Liver (tissue), 9 donors: Measurements from ENCODE around the gene APBA2. TPM values are rescaled to one million over a fixed set of nuclear protein-coding genes. Genes with fewer than 3 reads are reported as not detected.

Experiments used
- DNase-seq: peaks from one replicate; pipeline ENCODE4 v3.0.0-alpha.2; 2017; ENCODE audit warnings: low spot score
- H3K27ac ChIP-seq, 2 donors: one replicate each; pipeline ENCODE4 v1.7.0; 2013; ENCODE audit warnings: inconsistent platforms in 2 of 2, low read length in 2 of 2, control low read depth in 1 of 2, low read depth in 1 of 2, mild to moderate bottlenecking in 1 of 2
- H3K27me3 ChIP-seq, 4 donors: one replicate each; pipeline versions ENCODE4 v1.6.1 to v1.7.0; 2013; ENCODE audit warnings: low read length in 3 of 4, inconsistent platforms in 1 of 4, mild to moderate bottlenecking in 1 of 4, moderate library complexity in 1 of 4; ENCODE audit not compliant: control insufficient read depth in 4 of 4, insufficient read depth in 4 of 4
- H3K36me3 ChIP-seq, 4 donors: one replicate each; pipeline versions ENCODE4 v1.6.1 to v1.7.0; 2013; ENCODE audit warnings: low read length in 3 of 4, mild to moderate bottlenecking in 3 of 4, low read depth in 1 of 4, moderate library complexity in 1 of 4; ENCODE audit not compliant: control insufficient read depth in 4 of 4, insufficient read depth in 3 of 4
- H3K4me1 ChIP-seq, 4 donors: one replicate each; pipeline versions ENCODE4 v1.6.1 to v1.7.0; 2013; ENCODE audit warnings: low read length in 3 of 4, mild to moderate bottlenecking in 3 of 4, moderate library complexity in 1 of 4; ENCODE audit not compliant: control insufficient read depth in 4 of 4, insufficient read depth in 4 of 4
- H3K4me3 ChIP-seq, 3 donors: one replicate each; pipeline versions ENCODE4 v1.6.1 to v1.7.0; 2013; ENCODE audit warnings: low read length in 3 of 3, control low read depth in 1 of 3, low read depth in 1 of 3, mild to moderate bottlenecking in 1 of 3
- H3K9ac ChIP-seq, 2 donors: one replicate each; pipeline ENCODE4 v1.7.0; 2013; ENCODE audit warnings: low read length in 2 of 2, mild to moderate bottlenecking in 2 of 2, moderate library complexity in 2 of 2, control low read depth in 1 of 2, low read depth in 1 of 2
- H3K9me3 ChIP-seq, 4 donors: one replicate each; pipeline versions ENCODE4 v1.6.1 to v1.7.0; 2013; ENCODE audit warnings: low read length in 3 of 4; ENCODE audit not compliant: control insufficient read depth in 4 of 4
- ATF3 ChIP-seq: IDR thresholded peaks from 2 replicates; pipeline ENCODE4 v1.6.1; 2016; ENCODE audit warnings: antibody characterized with exemption
- CTCF ChIP-seq: fragments of 150-350 bp; IDR thresholded peaks from 2 replicates; pipeline ENCODE4 v1.5.1; 2017; ENCODE audit warnings: improper control_type of control experiment, low read depth, low read length; ENCODE audit not compliant: missing input control
- EGR1 ChIP-seq, 2 donors: IDR thresholded peaks; 2 replicates each; pipeline ENCODE4 v1.6.1; 2016 to 2018; ENCODE audit warnings: antibody characterized with exemption in 2 of 2, low read depth in 2 of 2
- FOXA1 ChIP-seq: IDR thresholded peaks from 2 replicates; pipeline ENCODE4 v1.6.1; 2016; ENCODE audit warnings: antibody characterized with exemption
- GABPA ChIP-seq, 2 donors: IDR thresholded peaks in 1 of 2; conservative IDR thresholded peaks in 1 of 2; 2 replicates each; pipeline ENCODE4 v1.6.1; 2016; ENCODE audit warnings: antibody characterized with exemption in 2 of 2, mild to moderate bottlenecking in 1 of 2, moderate library complexity in 1 of 2
- HNF4A ChIP-seq, 2 donors: conservative IDR thresholded peaks; 2 replicates each; pipeline ENCODE4 v1.6.1; 2016; ENCODE audit warnings: antibody characterized with exemption in 2 of 2, mild to moderate bottlenecking in 2 of 2
- HNF4G ChIP-seq: IDR thresholded peaks from 2 replicates; pipeline ENCODE4 v1.6.1; 2016; ENCODE audit warnings: antibody characterized with exemption
- JUND ChIP-seq, 2 donors: IDR thresholded peaks; 2 replicates each; pipeline ENCODE4 v1.6.1; 2016; ENCODE audit warnings: antibody characterized with exemption in 2 of 2
- MAX ChIP-seq: IDR thresholded peaks from 2 replicates; pipeline ENCODE4 v1.6.1; 2016; ENCODE audit warnings: antibody characterized with exemption
- NR2F2 ChIP-seq: IDR thresholded peaks from 2 replicates; pipeline ENCODE4 v1.6.1; 2016; ENCODE audit warnings: antibody characterized with exemption
- RAD21 ChIP-seq, 2 donors: IDR thresholded peaks; 2 replicates each; pipeline ENCODE4 v1.6.1; 2016; ENCODE audit warnings: antibody characterized with exemption in 2 of 2, mild to moderate bottlenecking in 2 of 2
- REST ChIP-seq: IDR thresholded peaks from 2 replicates; pipeline ENCODE4 v1.6.1; 2016; ENCODE audit warnings: antibody characterized with exemption, mild to moderate bottlenecking
- RXRA ChIP-seq, 2 donors: IDR thresholded peaks; 2 replicates each; pipeline ENCODE4 v1.6.1; 2017 to 2018; ENCODE audit warnings: antibody characterized with exemption in 2 of 2, mild to moderate bottlenecking in 1 of 2
- SP1 ChIP-seq: IDR thresholded peaks from 2 replicates; pipeline ENCODE4 v1.6.1; 2018; ENCODE audit warnings: antibody characterized with exemption, mild to moderate bottlenecking
- TAF1 ChIP-seq: conservative IDR thresholded peaks from 2 replicates; pipeline ENCODE4 v1.6.1; 2016; ENCODE audit warnings: antibody characterized with exemption, mild to moderate bottlenecking
- YY1 ChIP-seq: IDR thresholded peaks from 2 replicates; pipeline ENCODE4 v1.6.1; 2016; ENCODE audit warnings: antibody characterized with exemption, mild to moderate bottlenecking
- ZBTB33 ChIP-seq: IDR thresholded peaks from 2 replicates; pipeline ENCODE4 v1.6.1; 2016; ENCODE audit warnings: antibody characterized with exemption
- WGBS: extraction: QIAGEN DNeasy Blood & Tissue Kit; methylation state at CpG from one replicate; pipeline ENCODE4 v1.1.7; 2013; 5-methylcytosine and 5-hydroxymethylcytosine counted together
- polyA plus RNA-seq, 2 donors: library from polyadenylated mRNA; stranded (reverse) in 1 of 2; unstranded in 1 of 2; fragments of 200-250 nt in 1 of 2; fragments of >200 nt in 1 of 2; fragmentation: Nextera tagmentation in 1 of 2; extraction: Ambion mirVana in 1 of 2; gene quantifications; one replicate each; pipeline versions ENCODE4 v1.2.1 to v1.2.3, GENCODE V29; 2013 to 2015
- total RNA-seq, 2 donors: library from RNA; depleted of rRNA; stranded (reverse); fragments of >200 nt; gene quantifications; one replicate each; pipeline ENCODE4 v1.2.3, GENCODE V29; 2014
- donor health status: healthy.
- donor health status: healthy.
- donor health status: healthy.
- donor health status: healthy.
- donor health status: healthy.

The APBA2 gene
- total and polyA plus RNA-seq, 4 donors = 0.38 to 2.9 (median 1.7) TPM

- TF ChIP-seq TAF1 (no peak), GABPA (IDR thresholded peaks at IDR 0.05 in 1 of 2, conservative IDR thresholded peaks at IDR 0.05 in 1 of 2) (no peak), HNF4G (no peak), RAD21 (IDR thresholded peaks at IDR 0.05) (no peak), MAX (no peak), YY1 (no peak)
- Histone ChIP-seq H3K9ac (no peak overlapping the region), H3K4me1 (no peaks in the 10 kb centered on the region), H3K4me3 (no peak overlapping the region), H3K27ac (no peak overlapping the region), H3K9me3 (peaks cover 0 to 3% (median 0%) of the 10 kb centered on the region in 4 donors), H3K27me3 (no peaks in the 10 kb centered on the region), H3K36me3 (no peaks in the 10 kb centered on the region)
- 93% methylated on average over 6 of the region's 6 CpGs for WGBS
- no peak for DNase-seq
These were observed 176.0 kb downstream of the APBA2 start for GRCh38 chr15:29061746-29062145.

- Histone ChIP-seq H3K9ac (no peak overlapping the region), H3K4me3 (no peak overlapping the region), H3K9me3 (peaks cover 0 to 3% (median 0%) of the 10 kb centered on the region in 4 donors), H3K36me3 (no peaks in the 10 kb centered on the region), H3K27ac (no peak overlapping the region), H3K27me3 (no peaks in the 10 kb centered on the region), H3K4me1 (no peaks in the 10 kb centered on the region)
- TF ChIP-seq GABPA (IDR thresholded peaks at IDR 0.05 in 1 of 2, conservative IDR thresholded peaks at IDR 0.05 in 1 of 2) = no peak
- no peak for TF ChIP-seq RXRA (IDR thresholded peaks at IDR 0.05)
- TF ChIP-seq FOXA1 = no peak
- TF ChIP-seq EGR1 (IDR thresholded peaks at IDR 0.05; ENCODE audit: low read depth in 2 of 2) = no peak
- no peak for TF ChIP-seq ATF3
- no peak for TF ChIP-seq HNF4A (conservative IDR thresholded peaks at IDR 0.05)
- TF ChIP-seq REST = no peak
- TF ChIP-seq JUND (IDR thresholded peaks at IDR 0.05) = no peak
- TF ChIP-seq ZBTB33 = no peak
- no peak for TF ChIP-seq CTCF
- TF ChIP-seq MAX = no peak
- TF ChIP-seq NR2F2 = no peak
- no peak for TF ChIP-seq TAF1
- no peak for TF ChIP-seq SP1
- 69% methylated on average over 10 of the region's 10 CpGs for WGBS
- DNase-seq = no peak
These were observed 176.4 kb downstream of the APBA2 start for GRCh38 chr15:29062179-29062591.
